ENCODE results near the gene CMAS. TPM values are rescaled to one million over a fixed set of nuclear protein-coding genes. Genes with fewer than 3 reads are reported as not detected.

The CMAS gene
- total and polyA plus RNA-seq, 8 donors = 23.4 to 52.0 (median 40.8) TPM

DNA sequence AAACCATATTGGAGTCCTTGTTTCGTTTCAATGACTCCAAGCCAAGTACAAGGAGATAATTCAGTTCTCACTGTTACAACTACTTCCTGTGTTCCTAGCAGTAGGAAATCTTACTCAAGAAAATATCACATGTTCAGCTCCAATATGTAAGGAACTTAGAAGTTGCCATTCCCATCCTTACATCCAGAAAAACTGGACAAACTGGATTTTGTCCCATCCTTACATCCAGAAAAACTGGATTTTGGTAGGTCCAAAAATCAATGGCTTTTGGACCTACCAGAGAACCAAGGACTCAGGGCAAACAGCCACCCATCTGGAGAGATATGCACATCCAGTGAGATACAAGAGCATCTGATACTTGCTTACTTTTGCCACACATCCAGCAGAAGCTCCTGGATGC is 23.8 kb downstream of the CMAS start:
- ATAC-seq (no peak), DNase-seq (no peak)
- H3K27me3 ChIP-seq = no peaks in the 10 kb centered on the region
- no peaks in the 10 kb centered on the region for H3K4me1 ChIP-seq
- no peak overlapping the region for H3K27ac ChIP-seq
- peaks cover 0 to 12% of the 10 kb centered on the region in 2 donors for H3K36me3 ChIP-seq
- intact Hi-C loops (cut with DNase I) = no loop called here
- TF ChIP-seq, protein P1, sequence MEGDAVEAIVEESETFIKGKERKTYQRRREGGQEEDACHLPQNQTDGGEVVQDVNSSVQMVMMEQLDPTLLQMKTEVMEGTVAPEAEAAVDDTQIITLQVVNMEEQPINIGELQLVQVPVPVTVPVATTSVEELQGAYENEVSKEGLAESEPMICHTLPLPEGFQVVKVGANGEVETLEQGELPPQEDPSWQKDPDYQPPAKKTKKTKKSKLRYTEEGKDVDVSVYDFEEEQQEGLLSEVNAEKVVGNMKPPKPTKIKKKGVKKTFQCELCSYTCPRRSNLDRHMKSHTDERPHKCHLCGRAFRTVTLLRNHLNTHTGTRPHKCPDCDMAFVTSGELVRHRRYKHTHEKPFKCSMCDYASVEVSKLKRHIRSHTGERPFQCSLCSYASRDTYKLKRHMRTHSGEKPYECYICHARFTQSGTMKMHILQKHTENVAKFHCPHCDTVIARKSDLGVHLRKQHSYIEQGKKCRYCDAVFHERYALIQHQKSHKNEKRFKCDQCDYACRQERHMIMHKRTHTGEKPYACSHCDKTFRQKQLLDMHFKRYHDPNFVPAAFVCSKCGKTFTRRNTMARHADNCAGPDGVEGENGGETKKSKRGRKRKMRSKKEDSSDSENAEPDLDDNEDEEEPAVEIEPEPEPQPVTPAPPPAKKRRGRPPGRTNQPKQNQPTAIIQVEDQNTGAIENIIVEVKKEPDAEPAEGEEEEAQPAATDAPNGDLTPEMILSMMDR (IDR thresholded peaks at IDR 0.05) = no peak
- no peak overlapping the region for H3K4me3 ChIP-seq
- peaks cover 0 to 7% of the 10 kb centered on the region in 2 donors for H3K9me3 ChIP-seq

DNA sequence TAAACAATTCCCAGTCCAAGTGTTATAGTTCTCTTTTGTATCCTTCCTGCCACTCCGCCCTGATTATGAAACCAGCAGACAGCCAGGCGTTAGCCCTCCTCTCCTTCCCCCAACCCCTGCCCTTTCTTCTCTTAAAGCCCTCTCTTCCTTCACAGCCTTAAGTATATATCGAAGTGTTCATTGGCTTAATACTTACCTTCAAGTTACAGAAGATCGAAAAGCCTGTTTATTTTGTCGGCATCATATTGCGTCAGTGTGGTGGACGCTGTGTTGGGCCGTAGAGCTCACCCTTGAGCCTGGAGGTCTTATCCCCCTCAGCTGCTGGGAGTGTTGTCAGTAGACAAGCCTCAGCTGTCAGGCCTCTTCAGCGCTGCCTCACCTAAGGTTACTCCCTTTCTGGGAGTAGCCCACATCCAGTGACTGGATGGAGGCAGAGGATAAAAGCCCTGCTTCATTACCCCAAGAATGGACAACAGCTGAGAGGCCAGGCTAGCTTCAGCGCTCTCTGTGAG is 36.2 kb downstream of the CMAS start:
- H3K4me1 ChIP-seq = no peaks in the 10 kb centered on the region
- H3K9me3 ChIP-seq = no peaks in the 10 kb centered on the region
- TF ChIP-seq, protein P1 (IDR thresholded peaks at IDR 0.05) = no peak
- ATAC-seq = no peak
- no peak for DNase-seq
- H3K27me3 ChIP-seq = no peaks in the 10 kb centered on the region
- no peak overlapping the region for H3K27ac ChIP-seq
- no peak overlapping the region for H3K4me3 ChIP-seq
- intact Hi-C loops (cut with DNase I) = no loop called here
- H3K36me3 ChIP-seq = no peaks in the 10 kb centered on the region

DNA sequence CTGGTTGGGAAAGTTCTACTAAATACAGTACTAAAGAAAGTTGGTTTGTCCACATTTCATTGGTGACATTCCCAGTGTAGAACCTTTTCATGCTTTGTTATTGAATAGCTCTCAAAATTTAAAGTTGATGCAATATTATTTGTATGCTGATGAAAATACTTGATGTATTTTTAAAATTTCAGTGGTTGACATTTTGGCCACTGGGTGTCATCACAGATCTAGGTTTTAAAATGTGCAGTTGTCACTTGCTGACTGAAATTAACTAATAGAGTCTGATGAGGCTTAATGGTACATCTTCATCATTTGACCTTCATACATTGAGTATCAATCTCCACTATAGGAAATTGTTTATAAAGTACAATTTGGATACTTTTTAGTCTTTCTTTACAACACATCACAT is 37.1 kb downstream of the CMAS start:
- TF ChIP-seq, protein P1 (IDR thresholded peaks at IDR 0.05) = peak; percentile 18 to 26
- Histone ChIP-seq H3K4me1 (no peaks in the 10 kb centered on the region), H3K27me3 (no peaks in the 10 kb centered on the region), H3K4me3 (no peak overlapping the region), H3K27ac (no peak overlapping the region), H3K36me3 (no peaks in the 10 kb centered on the region), H3K9me3 (no peaks in the 10 kb centered on the region)
- ATAC-seq (peak; percentile 61), DNase-seq (peak in 2 of 4 donors; percentile 34 to 55)
- intact Hi-C loops (cut with DNase I) = no loop called here

DNA sequence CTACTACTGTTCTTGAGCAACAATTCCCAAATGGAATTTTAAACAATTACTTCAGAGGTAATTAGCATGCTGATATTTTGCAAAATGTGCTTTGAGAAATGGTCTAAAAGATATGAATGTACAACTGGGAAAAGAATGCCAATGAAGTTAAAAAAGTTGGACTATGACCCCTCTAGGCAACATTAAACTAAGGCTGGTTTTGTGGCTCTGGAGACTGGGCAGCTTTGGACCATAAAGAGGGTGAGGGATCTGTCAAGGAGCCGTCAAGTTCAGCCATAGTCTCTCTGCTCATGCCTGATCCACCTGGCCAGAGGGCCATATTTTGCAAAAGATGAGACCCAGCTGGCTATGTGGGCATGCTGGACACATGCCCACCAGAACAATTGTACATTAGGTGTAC is 38.8 kb downstream of the CMAS start:
- TF ChIP-seq, protein P1 (IDR thresholded peaks at IDR 0.05) = no peak
- intact Hi-C loops (cut with DNase I) = loop anchor here in 1 of 2 donors (5.0 kb wide), 1 partner anchor 357 kb away; no protein-coding TSS in a partner anchor
- H3K27ac ChIP-seq = no peak overlapping the region
- H3K36me3 ChIP-seq = no peaks in the 10 kb centered on the region
- no peak for DNase-seq
- no peaks in the 10 kb centered on the region for H3K9me3 ChIP-seq
- no peaks in the 10 kb centered on the region for H3K4me1 ChIP-seq
- H3K27me3 ChIP-seq = no peaks in the 10 kb centered on the region
- ATAC-seq = no peak
- H3K4me3 ChIP-seq = no peak overlapping the region

DNA sequence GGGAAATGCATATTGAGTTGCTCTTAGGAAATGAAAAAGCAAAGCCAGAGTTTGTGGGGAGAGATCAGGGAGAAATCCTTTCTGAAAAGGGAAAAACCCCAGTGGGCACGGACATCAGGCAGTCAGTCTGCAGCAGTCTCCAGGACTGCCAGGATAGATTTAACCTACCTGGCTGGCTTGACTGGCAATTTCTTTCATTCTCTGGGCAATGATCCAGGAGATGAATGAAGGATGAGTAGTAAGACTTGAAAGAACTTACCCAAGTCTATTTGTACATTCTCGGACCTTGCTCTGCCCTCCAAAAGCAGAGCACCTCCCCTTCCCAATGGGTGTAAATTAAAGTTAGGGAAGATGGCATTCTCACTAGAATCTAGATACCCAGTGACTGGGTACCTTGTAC is 42.9 kb downstream of the CMAS start:
- Histone ChIP-seq H3K27ac (no peak overlapping the region), H3K4me3 (no peak overlapping the region), H3K36me3 (no peaks in the 10 kb centered on the region), H3K4me1 (no peaks in the 10 kb centered on the region), H3K27me3 (no peaks in the 10 kb centered on the region), H3K9me3 (no peaks in the 10 kb centered on the region)
- DNase-seq = no peak
- no peak for ATAC-seq
- intact Hi-C loops (cut with DNase I) = loop anchor here in 1 of 2 donors (5.0 kb wide), 1 partner anchor 353 kb away; no protein-coding TSS in a partner anchor
- TF ChIP-seq, protein P1 (IDR thresholded peaks at IDR 0.05) = no peak

All from left lung (tissue), 10 donors.